BJ (cell line): ENCODE measurements around the gene CD74. TPM values are rescaled to one million over a fixed set of nuclear protein-coding genes. Genes with fewer than 3 reads are reported as not detected.

Experiments
- CTCF ChIA-PET: fragments of 350-600 bp; formaldehyde crosslinking; extraction: SDS; loops from one replicate; lab custom pipeline; 2021; ENCODE audit warnings: antibody characterized with exemption, inconsistent platforms; lab: Yijun Ruan, JAX
- POLR2A ChIA-PET: fragments of 300-600 bp; sonication (Branson Sonifier 250); formaldehyde crosslinking; extraction: SDS; loops from one replicate; lab custom pipeline; 2021; ENCODE audit warnings: antibody characterized with exemption; lab: Charles Lee
- DNase-seq: peaks from one replicate; pipeline ENCODE4 v3.0.0-alpha.2; 2011; ENCODE audit warnings: low read depth
- H3K27me3 ChIP-seq: 2 replicates; pipeline ENCODE4 v1.6.0; 2011; ENCODE audit warnings: low read length; ENCODE audit not compliant: control insufficient read depth, insufficient read depth
- H3K36me3 ChIP-seq: 2 replicates; pipeline ENCODE4 v1.5.1; 2011; ENCODE audit warnings: low read length; ENCODE audit not compliant: control insufficient read depth, insufficient read depth
- H3K4me3 ChIP-seq: 2 replicates; pipeline ENCODE4 v1.5.1; 2011; ENCODE audit warnings: low read depth, mild to moderate bottlenecking, control low read depth, low read length
- CTCF ChIP-seq: IDR thresholded peaks from 2 replicates; pipeline ENCODE4 v1.5.1; 2011; ENCODE audit warnings: low read depth, mild to moderate bottlenecking, control low read depth, inconsistent platforms, low read length, moderate library complexity; ENCODE audit not compliant: insufficient read depth
- polyA plus RNA-seq: library from polyadenylated mRNA; depleted of rRNA; stranded (reverse); fragments of >200 nt; gene quantifications from 2 replicates; pipeline ENCODE4 v1.2.3, GENCODE V29; 2011

The CD74 gene
- polyA plus RNA-seq, 1 experiment, result 0.28 TPM

GRCh38 chr5:150374651-150375050, 38.1 kb downstream of the CD74 start:
- no peak for TF ChIP-seq CTCF
- Histone ChIP-seq H3K4me3 (no peak overlapping the region), H3K36me3 (peaks cover 51% of the 10 kb centered on the region), H3K27me3 (no peaks in the 10 kb centered on the region)
- CTCF ChIA-PET, result interaction anchor here (1.1 kb wide), 1 partner anchor 61 kb away, joined by 3 read pairs; no protein-coding TSS in a partner anchor
- DNase-seq, result no peak
- POLR2A ChIA-PET, result no interaction called here

GRCh38 chr5:150372639-150373038, 40.1 kb downstream of the CD74 start:
- DNase-seq, result no peak
- Histone ChIP-seq H3K4me3 (no peak overlapping the region), H3K36me3 (peaks cover 57% of the 10 kb centered on the region), H3K27me3 (no peaks in the 10 kb centered on the region)
- POLR2A ChIA-PET, result no interaction called here
- CTCF ChIA-PET, result no interaction called here
- no peak for TF ChIP-seq CTCF

GRCh38 chr5:150368526-150368925, 44.2 kb downstream of the CD74 start:
- no peaks in the 10 kb centered on the region for H3K27me3 ChIP-seq
- POLR2A ChIA-PET, result no interaction called here
- peaks cover 37% of the 10 kb centered on the region for H3K36me3 ChIP-seq
- DNase-seq, result no peak
- no peak for TF ChIP-seq CTCF
- no peak overlapping the region for H3K4me3 ChIP-seq
- CTCF ChIA-PET, result interaction anchor here (0.6 kb wide), 1 partner anchor 382 kb away, joined by 3 read pairs; no protein-coding TSS in a partner anchor

GRCh38 chr5:150364004-150364403, 48.7 kb downstream of the CD74 start:
- no peaks in the 10 kb centered on the region for H3K27me3 ChIP-seq
- POLR2A ChIA-PET, result no interaction called here
- no peak overlapping the region for H3K4me3 ChIP-seq
- no peak for TF ChIP-seq CTCF
- DNase-seq, result no peak
- peaks cover 32% of the 10 kb centered on the region for H3K36me3 ChIP-seq
- CTCF ChIA-PET, result interaction anchor here (0.7 to 2.8 kb wide), 4 partner anchors 12 to 188 kb away, joined by 4 to 16 read pairs (median 7); no protein-coding TSS in a partner anchor

- peaks cover 25% of the 10 kb centered on the region for H3K36me3 ChIP-seq
- no peak for DNase-seq
- CTCF ChIA-PET, result interaction anchor here (1.0 to 2.8 kb wide), 2 partner anchors 13 to 160 kb away, joined by 3 to 16 read pairs; no protein-coding TSS in a partner anchor
- no peaks in the 10 kb centered on the region for H3K27me3 ChIP-seq
- H3K4me3 ChIP-seq, result no peak overlapping the region
- POLR2A ChIA-PET, result no interaction called here
- no peak for TF ChIP-seq CTCF
These were observed 49.5 kb downstream of the CD74 start for GRCh38 chr5:150363185-150363584.
